D721Med (cell line): ENCODE results near the gene FGF14.
A peak's percentile ranks its signal among the peaks of the same experiment; 100 is the strongest.
"Not testable (repeated sequence)": the region's sequence is repeated elsewhere in the genome, so short reads cannot be mapped to it uniquely, and the experiment has no call there.

Source experiments
- DNase-seq: peaks from one replicate; pipeline ENCODE4 v3.0.0; 2011; ENCODE audit warnings: low spot score; ENCODE audit not compliant: insufficient read length
- FAIRE-seq: peaks from 2 replicates; lab custom pipeline; 2011; peaks lifted over from hg19 to GRCh38; lab: Jason Lieb, UNC
- CTCF ChIP-seq: IDR thresholded peaks from 2 replicates; pipeline ENCODE4 v1.5.1; 2012; ENCODE audit warnings: mild to moderate bottlenecking, control low read depth; ENCODE audit not compliant: insufficient read depth; ENCODE audit errors: missing control alignments

FGF14 gene

GRCh38 chr13:101841698-101842097 lies 560.1 kb downstream of the FGF14 start:
- TF ChIP-seq CTCF: no peak
- FAIRE-seq (no peak), DNase-seq (no peak)

- FAIRE-seq: no peak
- no peak for DNase-seq
- no peak for TF ChIP-seq CTCF
Observed at GRCh38 chr13:101838323-101838722, 563.5 kb downstream of the FGF14 start.

GRCh38 chr13:101837778-101838177 lies 564.1 kb downstream of the FGF14 start:
- FAIRE-seq, DNase-seq: not testable (repeated sequence)

GRCh38 chr13:101837288-101837687 lies 564.6 kb downstream of the FGF14 start:
- FAIRE-seq (no peak), DNase-seq (no peak)
- no peak for TF ChIP-seq CTCF

GRCh38 chr13:101835920-101836319 lies 565.9 kb downstream of the FGF14 start:
- no peak for TF ChIP-seq CTCF
- DNase-seq (no peak), FAIRE-seq (no peak)

GRCh38 chr13:101833671-101834070 lies 568.2 kb downstream of the FGF14 start:
- no peak for TF ChIP-seq CTCF
- FAIRE-seq (peak; percentile 41), DNase-seq (no peak)

GRCh38 chr13:101830035-101830434 lies 571.8 kb downstream of the FGF14 start:
- FAIRE-seq (no peak), DNase-seq (no peak)
- no peak for TF ChIP-seq CTCF

- FAIRE-seq: no peak
Observed at GRCh38 chr13:101829484-101829883, 572.4 kb downstream of the FGF14 start.

More at GRCh38 chr13:101829484-101829883, 572.4 kb downstream of the FGF14 start:
- DNase-seq: no peak
- no peak for TF ChIP-seq CTCF
